Rectal smooth muscle tissue (tissue), 1 donor: Measurements from ENCODE around the gene OSTF1.

Source experiments
- H3K27ac ChIP-seq: one replicate; pipeline ENCODE4 v1.7.0; 2013; ENCODE audit warnings: low read depth, low read length, inconsistent platforms
- H3K27me3 ChIP-seq: one replicate; pipeline ENCODE4 v1.7.0; 2013; ENCODE audit warnings: low read length; ENCODE audit not compliant: control insufficient read depth, insufficient read depth
- H3K36me3 ChIP-seq: one replicate; pipeline ENCODE4 v1.7.0; 2013; ENCODE audit warnings: low read length; ENCODE audit not compliant: control insufficient read depth, insufficient read depth
- H3K4me1 ChIP-seq: one replicate; pipeline ENCODE4 v1.7.0; 2013; ENCODE audit warnings: low read length; ENCODE audit not compliant: control insufficient read depth, insufficient read depth
- H3K4me3 ChIP-seq: one replicate; pipeline ENCODE4 v1.7.0; 2013; ENCODE audit warnings: low read length
- H3K9ac ChIP-seq: one replicate; pipeline ENCODE4 v1.7.0; 2013; ENCODE audit warnings: low read length

OSTF1 gene

GRCh38 chr9:75087824-75088645 lies at the start of gene OSTF1, which contains the start of gene NMRK1:
OSTF1 (plus strand) TSS chr9:75088514; CDS start chr9:75088693, 179 bp downstream.
NMRK1 (minus strand) TSS chr9:75088155; CDS start chr9:75083115, 5,040 bp downstream.
- Histone ChIP-seq H3K4me1 (no peaks in the 10 kb centered on the region), H3K4me3 (peak within 1 kb of the TSS; percentile 94), H3K36me3 (no peaks in the 10 kb centered on the region), H3K27me3 (no peaks in the 10 kb centered on the region), H3K27ac (peak within 1 kb of the TSS; percentile 87), H3K9ac (peak within 1 kb of the TSS; percentile 92)

DNA sequence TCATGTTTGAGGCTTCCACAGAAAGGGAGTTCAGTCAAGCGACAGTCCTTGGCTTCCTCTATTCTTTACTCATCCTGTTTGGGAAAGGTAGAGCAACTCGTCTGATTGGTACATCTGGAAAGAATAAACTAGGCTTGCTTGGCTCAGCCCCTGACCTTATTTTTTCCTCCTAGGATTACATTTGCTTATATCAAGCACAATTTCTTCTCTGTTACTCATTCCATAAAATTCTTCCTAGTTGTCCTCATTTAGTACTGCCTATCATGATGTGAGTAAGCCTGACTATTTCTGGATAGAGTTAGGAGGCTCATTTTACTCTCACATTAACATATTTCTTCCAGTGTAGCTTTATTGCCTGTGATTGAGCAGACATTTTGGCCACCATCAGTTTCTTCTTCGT lies 49.3 kb upstream of the OSTF1 start:
- no peak overlapping the region for H3K4me3 ChIP-seq
- H3K4me1 ChIP-seq, result no peaks in the 10 kb centered on the region
- no peak overlapping the region for H3K27ac ChIP-seq
- H3K9ac ChIP-seq, result no peak overlapping the region
- H3K27me3 ChIP-seq, result no peaks in the 10 kb centered on the region
- H3K36me3 ChIP-seq, result no peaks in the 10 kb centered on the region

- Histone ChIP-seq H3K36me3 (no peaks in the 10 kb centered on the region), H3K4me1 (no peaks in the 10 kb centered on the region), H3K27me3 (no peaks in the 10 kb centered on the region), H3K4me3 (no peak overlapping the region), H3K27ac (no peak overlapping the region), H3K9ac (no peak overlapping the region)
Observed at GRCh38 chr9:75039801-75040200, 48.5 kb upstream of the OSTF1 start.

GRCh38 chr9:75041041-75041440 lies 47.3 kb upstream of the OSTF1 start:
- Histone ChIP-seq H3K9ac (no peak overlapping the region), H3K4me1 (no peaks in the 10 kb centered on the region), H3K36me3 (no peaks in the 10 kb centered on the region), H3K27ac (no peak overlapping the region), H3K4me3 (no peak overlapping the region), H3K27me3 (no peaks in the 10 kb centered on the region)

DNA sequence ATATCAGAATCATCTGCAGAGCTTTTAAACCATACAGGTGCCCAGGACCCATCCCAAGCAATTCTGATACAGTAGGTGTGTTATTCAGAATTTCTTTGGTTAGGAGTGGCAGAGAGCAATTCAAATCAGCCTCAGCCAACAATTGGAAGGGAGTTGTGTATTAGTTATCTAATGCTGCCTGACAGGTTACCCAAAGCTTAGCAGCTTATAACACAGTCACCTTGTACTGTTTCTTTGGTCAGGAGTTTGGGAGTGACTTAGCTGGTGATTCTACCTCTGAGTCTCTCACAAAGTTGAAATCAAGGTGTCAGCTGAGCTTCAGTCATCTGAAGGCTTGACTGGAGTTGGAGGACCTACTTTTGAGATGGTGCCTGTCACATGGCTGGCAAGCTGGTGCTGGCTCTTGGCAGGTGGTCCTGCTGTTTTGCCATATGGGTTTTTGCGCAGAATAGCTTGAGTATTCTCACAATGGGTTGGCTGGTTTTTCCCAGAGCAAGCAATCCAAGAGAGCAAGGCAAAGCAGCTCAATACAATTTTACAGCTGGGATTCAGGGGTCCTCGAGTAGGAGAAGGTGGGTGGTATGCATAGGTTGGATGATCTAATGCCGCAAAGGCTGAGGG lies 41.5 kb upstream of the OSTF1 start:
- H3K27ac ChIP-seq, result no peak overlapping the region
- H3K4me1 ChIP-seq, result no peaks in the 10 kb centered on the region
- H3K36me3 ChIP-seq, result no peaks in the 10 kb centered on the region
- H3K27me3 ChIP-seq, result no peaks in the 10 kb centered on the region
- H3K4me3 ChIP-seq, result no peak overlapping the region
- H3K9ac ChIP-seq, result no peak overlapping the region

DNA sequence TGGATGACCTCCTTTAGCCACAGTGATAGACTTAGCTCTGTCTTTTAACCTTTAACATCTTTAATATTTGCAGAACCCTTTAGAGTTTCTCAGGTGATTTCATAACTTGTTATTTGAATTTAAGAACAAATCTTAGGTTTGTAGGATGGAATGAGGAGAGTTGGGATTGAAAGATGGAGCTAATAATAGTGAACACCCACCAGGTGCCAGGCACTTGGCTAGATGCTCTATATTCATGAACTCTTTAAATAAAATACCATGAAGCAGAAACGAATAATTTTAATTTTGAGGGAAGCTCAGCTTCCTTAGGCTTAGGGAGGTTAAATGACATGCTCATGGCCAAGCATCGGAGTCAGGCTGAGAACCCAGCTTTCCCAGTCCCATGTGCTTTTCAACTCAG lies 40.8 kb upstream of the OSTF1 start:
- Histone ChIP-seq H3K4me3 (no peak overlapping the region), H3K9ac (no peak overlapping the region), H3K27ac (no peak overlapping the region), H3K27me3 (no peaks in the 10 kb centered on the region), H3K4me1 (no peaks in the 10 kb centered on the region), H3K36me3 (no peaks in the 10 kb centered on the region)

DNA sequence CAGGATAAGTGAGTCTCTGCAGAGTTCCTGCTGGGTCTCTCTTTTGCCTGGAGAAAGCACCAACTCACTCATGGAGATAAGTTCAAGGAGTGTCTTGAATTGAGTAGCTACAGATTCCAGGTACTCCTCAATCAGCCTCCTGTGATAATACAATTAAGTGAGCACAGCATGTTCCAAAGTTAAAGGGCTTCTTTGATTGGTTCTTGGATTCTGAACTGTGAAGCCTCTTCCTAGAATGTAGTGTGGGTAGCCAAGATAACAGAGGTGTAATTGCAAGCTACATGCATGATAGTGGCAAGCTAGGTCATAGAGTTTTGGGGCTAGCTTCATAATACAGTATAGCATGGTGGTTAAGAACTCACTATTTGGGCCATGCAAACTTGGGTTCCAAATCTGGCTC lies 37.0 kb upstream of the OSTF1 start:
- Histone ChIP-seq H3K4me1 (no peaks in the 10 kb centered on the region), H3K36me3 (no peaks in the 10 kb centered on the region), H3K27ac (no peak overlapping the region)

DNA sequence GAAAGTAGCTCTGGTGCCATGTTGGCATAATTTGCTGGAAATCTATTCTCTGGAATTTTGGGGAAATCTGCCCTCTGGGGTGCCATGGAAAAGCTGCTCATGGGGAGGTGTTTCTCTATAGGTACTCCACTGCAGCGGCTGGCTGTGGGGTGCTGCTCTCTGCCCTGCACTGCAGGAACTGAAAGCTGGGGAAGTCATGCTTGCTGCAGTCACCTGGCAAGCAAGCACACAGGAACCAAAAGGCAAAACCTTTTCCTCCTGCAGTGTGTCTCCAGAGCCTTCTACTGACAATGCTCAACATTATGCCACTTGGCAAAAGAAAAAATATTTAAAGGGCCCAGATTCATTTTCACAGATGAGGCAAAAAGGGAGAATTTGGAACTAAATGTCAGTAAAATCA lies 34.4 kb upstream of the OSTF1 start:
- Histone ChIP-seq H3K36me3 (no peaks in the 10 kb centered on the region), H3K27me3 (no peaks in the 10 kb centered on the region), H3K4me1 (no peaks in the 10 kb centered on the region), H3K27ac (no peak overlapping the region), H3K9ac (no peak overlapping the region), H3K4me3 (no peak overlapping the region)

More for the DNA sequence above, 37.0 kb upstream of the OSTF1 start:
- Histone ChIP-seq H3K27me3 (no peaks in the 10 kb centered on the region), H3K9ac (no peak overlapping the region), H3K4me3 (no peak overlapping the region)

DNA sequence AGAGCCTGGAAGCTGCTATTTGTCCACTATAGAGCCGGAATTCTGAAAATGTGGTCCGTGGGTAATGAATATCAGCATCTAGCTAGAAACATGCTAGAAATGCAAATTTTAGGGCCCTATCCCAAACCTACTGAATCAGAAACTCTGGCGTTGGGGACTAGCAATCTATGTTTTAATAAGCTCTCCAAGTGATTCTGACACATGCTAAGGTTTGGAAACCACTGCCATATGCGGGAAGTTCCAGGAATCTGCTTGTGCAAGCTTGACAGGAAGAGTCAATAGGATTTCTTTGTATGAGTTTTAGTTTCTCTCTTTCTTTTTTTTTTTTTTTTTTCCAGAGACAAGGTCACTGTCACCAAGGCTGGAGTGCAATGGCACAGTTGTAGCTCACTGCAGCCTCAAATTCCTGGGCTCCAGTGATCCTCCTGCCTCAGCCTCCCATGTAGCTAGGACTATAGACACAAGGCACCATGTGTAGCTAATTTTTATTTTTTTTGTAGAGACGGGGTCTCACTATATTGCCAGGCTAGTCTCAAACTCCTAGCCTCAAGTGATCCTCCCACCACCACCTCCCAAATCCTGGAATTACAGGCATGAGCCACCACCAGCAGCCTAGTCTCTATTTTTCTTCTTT lies 33.8 kb upstream of the OSTF1 start:
- H3K36me3 ChIP-seq, result no peaks in the 10 kb centered on the region
- H3K4me1 ChIP-seq, result no peaks in the 10 kb centered on the region
- no peak overlapping the region for H3K27ac ChIP-seq
- no peak overlapping the region for H3K9ac ChIP-seq
- no peaks in the 10 kb centered on the region for H3K27me3 ChIP-seq
- no peak overlapping the region for H3K4me3 ChIP-seq

- H3K4me3 ChIP-seq, result no peak overlapping the region
- H3K27ac ChIP-seq, result no peak overlapping the region
- no peak overlapping the region for H3K9ac ChIP-seq
- no peaks in the 10 kb centered on the region for H3K27me3 ChIP-seq
- peaks cover 4% of the 10 kb centered on the region for H3K4me1 ChIP-seq
- H3K36me3 ChIP-seq, result no peaks in the 10 kb centered on the region
Observed at GRCh38 chr9:75061169-75061568, 27.1 kb upstream of the OSTF1 start.

DNA sequence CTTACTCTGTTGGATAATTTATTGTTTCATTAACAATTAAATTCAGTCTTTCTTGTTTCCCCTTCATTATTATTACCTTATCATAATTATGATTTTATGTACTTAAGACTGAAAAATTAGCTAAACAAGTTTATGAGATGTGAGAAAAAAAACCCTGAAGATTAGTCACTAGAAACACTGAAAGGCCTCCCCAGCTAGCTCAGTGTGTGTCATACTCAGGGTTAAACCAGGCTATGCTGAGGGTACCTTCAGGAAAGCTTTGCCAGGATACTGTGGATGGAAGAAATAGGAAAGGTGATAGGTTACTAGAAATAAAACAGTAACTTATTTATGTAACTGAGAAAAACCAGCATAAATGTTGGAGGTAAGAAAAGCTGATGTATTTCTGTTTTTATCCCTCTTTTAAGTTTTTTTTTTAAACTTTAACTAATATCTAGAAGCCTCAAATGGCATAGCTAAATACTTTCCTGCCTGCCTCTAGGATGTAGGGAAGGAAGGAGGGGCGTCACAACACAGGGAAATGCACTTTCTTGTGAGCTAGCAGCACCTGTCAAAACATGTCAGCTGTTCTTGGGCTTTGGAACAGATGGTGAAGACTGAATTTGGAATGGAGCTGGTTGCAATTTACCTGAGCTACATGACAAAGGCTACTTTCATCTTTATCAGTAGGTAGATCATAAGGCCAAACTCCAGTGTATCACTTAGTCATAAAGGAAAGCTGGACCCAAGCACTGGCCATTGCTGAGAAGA lies 24.6 kb upstream of the OSTF1 start:
- Histone ChIP-seq H3K27ac (no peak overlapping the region), H3K9ac (no peak overlapping the region), H3K4me1 (peaks cover 4% of the 10 kb centered on the region), H3K27me3 (no peaks in the 10 kb centered on the region), H3K4me3 (no peak overlapping the region), H3K36me3 (no peaks in the 10 kb centered on the region)
